IMR-90 (cell line): ENCODE data around the gene MYLK4. TPM values are rescaled to one million over a fixed set of nuclear protein-coding genes. Genes with fewer than 3 reads are reported as not detected.

Source experiments
- ATAC-seq: fragments of 200-7000 bp; cut with Tn5 transposase; 2 replicates; pipeline ENCODE4 v1.9.1; 2020; ENCODE audit warnings: low read depth, mild to moderate bottlenecking, moderate library complexity
- BruUV-seq: library from RNA; stranded (reverse); fragments of 400-500 nt; replicated peaks from 2 replicates; lab custom pipeline; 2021; lab: Mats Ljungman, UMichigan
- CTCF ChIA-PET: fragments of 300-600 bp; formaldehyde crosslinking; extraction: SDS; loops from one replicate; lab custom pipeline; 2021; ENCODE audit warnings: antibody characterized with exemption; lab: Yijun Ruan, JAX
- POLR2A ChIA-PET: fragments of 300-600 bp; sonication (Branson Sonifier 250); formaldehyde crosslinking; loops from one replicate; lab custom pipeline; 2022; ENCODE audit warnings: antibody characterized with exemption; ENCODE audit not compliant: unreplicated experiment; lab: Charles Lee
- DNase-seq: peaks from one replicate; pipeline ENCODE4 v3.0.0; 2013
- H2AFZ ChIP-seq: replicated peaks from 2 replicates; pipeline ENCODE3; 2013; ENCODE audit warnings: low read length, mild to moderate bottlenecking; ENCODE audit not compliant: poor library complexity
- H2AK5ac ChIP-seq: 2 replicates; pipeline ENCODE4 v1.6.1; 2013; ENCODE audit warnings: low read depth, low read length, inconsistent platforms
- H2AK9ac ChIP-seq: replicated peaks from 2 replicates; pipeline ENCODE3; 2013; ENCODE audit warnings: mild to moderate bottlenecking, low read depth, low read length, moderate library complexity; ENCODE audit not compliant: poor library complexity
- H2BK120ac ChIP-seq: 2 replicates; pipeline ENCODE4 v1.6.1; 2013; ENCODE audit warnings: low read depth, low read length, inconsistent platforms
- H2BK15ac ChIP-seq: 3 replicates; pipeline ENCODE4 v1.6.1; 2013; ENCODE audit warnings: low read depth, low read length, inconsistent platforms
- H2BK20ac ChIP-seq: 2 replicates; pipeline ENCODE4 v1.6.1; 2013; ENCODE audit warnings: low read depth, mild to moderate bottlenecking, inconsistent platforms, low read length, moderate library complexity
- H2BK5ac ChIP-seq: 2 replicates; pipeline ENCODE4 v1.6.1; 2013; ENCODE audit warnings: mild to moderate bottlenecking, low read depth, low read length, inconsistent platforms; ENCODE audit not compliant: poor library complexity, severe bottlenecking
- H3K14ac ChIP-seq: replicated peaks from 2 replicates; pipeline ENCODE4 v1.6.1; 2013; ENCODE audit warnings: low read depth, low read length, inconsistent platforms
- H3K18ac ChIP-seq: 2 replicates; pipeline ENCODE4 v1.6.1; 2013; ENCODE audit warnings: low read depth, low read length, control low read depth
- H3K23ac ChIP-seq: 2 replicates; pipeline ENCODE4 v1.6.1; 2013; ENCODE audit warnings: low read depth, low read length, inconsistent platforms
- H3K27ac ChIP-seq: 2 replicates; pipeline ENCODE4 v1.5.1; 2013; ENCODE audit warnings: mild to moderate bottlenecking, control low read depth, low read length; ENCODE audit not compliant: insufficient read depth
- H3K27me3 ChIP-seq: 2 replicates; pipeline ENCODE4 v1.6.1; 2013; ENCODE audit warnings: low read length; ENCODE audit not compliant: control insufficient read depth, insufficient read depth
- H3K36me3 ChIP-seq: 2 replicates; pipeline ENCODE4 v1.6.1; 2013; ENCODE audit warnings: low read length, mixed read lengths; ENCODE audit not compliant: control insufficient read depth, insufficient read depth
- H3K4ac ChIP-seq: 2 replicates; pipeline ENCODE4 v1.6.1; 2013; ENCODE audit warnings: low read depth, low read length, inconsistent platforms
- H3K4me1 ChIP-seq: 2 replicates; pipeline ENCODE4 v1.6.1; 2013; ENCODE audit warnings: low read length, mixed read lengths; ENCODE audit not compliant: control insufficient read depth, insufficient read depth
- H3K4me2 ChIP-seq: 2 replicates; pipeline ENCODE4 v1.6.1; 2013; ENCODE audit warnings: low read depth, mild to moderate bottlenecking, control low read depth, low read length, moderate library complexity
- H3K4me3 ChIP-seq: 2 replicates; pipeline ENCODE4 v1.5.1; 2013; ENCODE audit warnings: low read depth, mild to moderate bottlenecking, control low read depth, low read length, moderate library complexity; ENCODE audit not compliant: insufficient read depth
- H3K56ac ChIP-seq: 2 replicates; pipeline ENCODE4 v1.6.1; 2013; ENCODE audit warnings: low read length, inconsistent platforms; ENCODE audit not compliant: insufficient read depth; ENCODE audit errors: extremely low read depth
- H3K79me1 ChIP-seq, 2 experiments: 2 replicates each; pipeline ENCODE4 v1.6.1; 2013; ENCODE audit warnings: low read length in 2 of 2, inconsistent platforms in 1 of 2, low read depth in 1 of 2
- H3K9ac ChIP-seq: 2 replicates; pipeline ENCODE4 v1.6.1; 2013; ENCODE audit warnings: low read depth, low read length, control low read depth
- H3K9me1 ChIP-seq: 2 replicates; pipeline ENCODE4 v1.6.1; 2013; ENCODE audit warnings: low read length, inconsistent platforms; ENCODE audit not compliant: insufficient read depth
- H3K9me3 ChIP-seq: 2 replicates; pipeline ENCODE4 v1.6.1; 2013; ENCODE audit warnings: low read length; ENCODE audit not compliant: control insufficient read depth, insufficient read depth
- H4K20me1 ChIP-seq: 2 replicates; pipeline ENCODE4 v1.6.1; 2013; ENCODE audit warnings: low read length, inconsistent platforms; ENCODE audit not compliant: insufficient read depth
- H4K5ac ChIP-seq: 2 replicates; pipeline ENCODE4 v1.6.1; 2013; ENCODE audit warnings: mild to moderate bottlenecking, low read depth, low read length, control low read depth
- H4K8ac ChIP-seq, 2 experiments: 2 replicates each; pipeline ENCODE4 v1.6.1; 2013; ENCODE audit warnings: low read depth in 2 of 2, low read length in 2 of 2, control low read depth in 1 of 2, inconsistent platforms in 1 of 2
- H4K91ac ChIP-seq: 2 replicates; pipeline ENCODE4 v1.6.1; 2013; ENCODE audit warnings: low read depth, low read length, inconsistent platforms; ENCODE audit not compliant: insufficient read depth
- BHLHE40 ChIP-seq: fragments of 150-350 bp; IDR thresholded peaks from 2 replicates; pipeline ENCODE4 v1.6.1; 2016; ENCODE audit warnings: mild to moderate bottlenecking, low read depth, low read length
- CEBPB ChIP-seq: IDR thresholded peaks from 2 replicates; pipeline ENCODE4 v1.6.1; 2012; ENCODE audit warnings: low read depth, low read length, improper control_type of control experiment
- CHD1 ChIP-seq: IDR thresholded peaks from 2 replicates; pipeline ENCODE4 v1.6.1; 2012; ENCODE audit warnings: low read depth, low read length, improper control_type of control experiment
- CTCF ChIP-seq: conservative IDR thresholded peaks from 2 replicates; pipeline ENCODE4 v1.5.1; 2012; ENCODE audit warnings: mild to moderate bottlenecking, low read depth, low read length, improper control_type of control experiment
- ELK1 ChIP-seq: fragments of 150-350 bp; IDR thresholded peaks from 2 replicates; pipeline ENCODE4 v1.6.1; 2016; ENCODE audit warnings: low read depth, mild to moderate bottlenecking, low read length, moderate library complexity, borderline replicate concordance
- FOS ChIP-seq: fragments of 150-350 bp; IDR thresholded peaks from 2 replicates; pipeline ENCODE4 v1.6.1; 2016; ENCODE audit warnings: low read depth, low read length
- MAFK ChIP-seq: IDR thresholded peaks from 2 replicates; pipeline ENCODE4 v1.6.1; 2012; ENCODE audit warnings: low read depth, low read length, improper control_type of control experiment
- MAZ ChIP-seq: IDR thresholded peaks from 2 replicates; pipeline ENCODE4 v1.6.1; 2012; ENCODE audit warnings: low read depth, mild to moderate bottlenecking, low read length, improper control_type of control experiment, moderate library complexity, borderline replicate concordance
- MXI1 ChIP-seq: IDR thresholded peaks from 2 replicates; pipeline ENCODE4 v1.6.1; 2012; ENCODE audit warnings: low read depth, mild to moderate bottlenecking, low read length, moderate library complexity, borderline replicate concordance
- NFE2L2 ChIP-seq: fragments of 150-350 bp; IDR thresholded peaks from 2 replicates; pipeline ENCODE4 v1.6.1; 2016; ENCODE audit warnings: low read depth, mild to moderate bottlenecking, low read length
- POLR2A ChIP-seq: IDR thresholded peaks from 2 replicates; pipeline ENCODE4 v1.6.1; 2012; ENCODE audit warnings: mild to moderate bottlenecking, low read depth, low read length
- RAD21 ChIP-seq: IDR thresholded peaks from 2 replicates; pipeline ENCODE4 v1.6.1; 2012; ENCODE audit warnings: low read length, improper control_type of control experiment
- RCOR1 ChIP-seq: IDR thresholded peaks from 2 replicates; pipeline ENCODE4 v1.6.1; 2012; ENCODE audit warnings: mild to moderate bottlenecking, low read length, improper control_type of control experiment; ENCODE audit not compliant: insufficient replicate concordance
- RFX5 ChIP-seq: IDR thresholded peaks from 2 replicates; pipeline ENCODE4 v1.8.0; 2012; ENCODE audit warnings: low read depth, mild to moderate bottlenecking, low read length, moderate library complexity
- SMC3 ChIP-seq: fragments of 150-350 bp; IDR thresholded peaks from 2 replicates; pipeline ENCODE4 v1.6.1; 2016; ENCODE audit warnings: low read depth, mild to moderate bottlenecking, antibody characterized with exemption, low read length, moderate library complexity
- USF2 ChIP-seq: fragments of 150-350 bp; IDR thresholded peaks from 2 replicates; pipeline ENCODE4 v1.6.1; 2017; ENCODE audit warnings: mild to moderate bottlenecking, antibody characterized with exemption, low read length, low read depth
- WGBS, 2 experiments: methylation state at CpG; one replicate each; pipeline versions ENCODE4 v1.1.5 to v1.1.7; 2013; ENCODE audit warnings: missing lambda C conversion rate in 2 of 2; ENCODE audit not compliant: insufficient read length in 1 of 2; ENCODE audit errors: extremely low coverage in 2 of 2; 5-methylcytosine and 5-hydroxymethylcytosine counted together
- dilution Hi-C: fragments of 300-500 bp; cut with HindIII; formaldehyde crosslinking; loops from one replicate; pipeline ENCODE4 v1.14.3; 2018; ENCODE audit warnings: low sequenced_read_pairs; ENCODE audit not compliant: unreplicated experiment
- in situ Hi-C: fragments of 300-500 bp; cut with MboI; formaldehyde crosslinking; loops from 3 replicates; pipeline ENCODE4 v1.14.3; 2019; ENCODE audit warnings: low sequenced_read_pairs, inconsistent platforms, mixed read lengths
- intact Hi-C: fragments of 100-400 bp; cut with micrococcal nuclease; formaldehyde crosslinking; loops from 2 replicates; pipeline ENCODE4 v1.10.0; 2022
- polyA plus RNA-seq, 3 experiments: library from polyadenylated mRNA; depleted of rRNA; stranded (reverse); fragments of >200 nt; gene quantifications; 2 replicates each; pipeline ENCODE4 v1.2.3, GENCODE V29; 2012; ENCODE audit warnings: low replicate concordance in 1 of 3
- total RNA-seq: library from RNA; depleted of rRNA; stranded (reverse); fragments of >200 nt; gene quantifications from 2 replicates; pipeline ENCODE4 v1.2.3, GENCODE V29; 2012

MYLK4 gene
- total and polyA plus RNA-seq, 2 of the 4 experiments (the other 2 are of a cell fraction), result under 0.01 to 0.07 TPM

- Histone ChIP-seq H4K8ac (no peak overlapping the region), H2BK20ac (no peak overlapping the region), H3K56ac (no peak overlapping the region), H3K79me1 (no peaks in the 10 kb centered on the region), H3K27me3 (peaks cover 15% of the 10 kb centered on the region), H2AK5ac (no peak overlapping the region), H2BK120ac (no peak overlapping the region), H2AFZ (no peak overlapping the region), H3K9me3 (peaks cover 3% of the 10 kb centered on the region; the same call in 1 of the 2 replicates), H3K36me3 (no peaks in the 10 kb centered on the region), H3K18ac (no peak overlapping the region), H3K27ac (no peak overlapping the region), H3K9me1 (no peaks in the 10 kb centered on the region), H3K23ac (no peak overlapping the region), H3K4me2 (no peak overlapping the region), H4K91ac (no peak overlapping the region), H2AK9ac (no peak overlapping the region), H3K4me3 (no peak overlapping the region), H3K4me1 (no peaks in the 10 kb centered on the region; the same call in 1 of the 2 replicates), H2BK15ac (no peak overlapping the region), H3K4ac (no peak overlapping the region), H2BK5ac (no peak overlapping the region), H3K9ac (no peak overlapping the region), H3K14ac (no peak overlapping the region), H4K5ac (no peak overlapping the region), H4K20me1 (no peaks in the 10 kb centered on the region)
- in situ Hi-C loops, result no loop called here
- CTCF ChIA-PET, result no interaction called here
- intact Hi-C loops, result no loop called here
- dilution Hi-C loops, result no loop called here
- WGBS, 2 experiments, result no CpG with 5 or more reads among the region's 6 CpGs
- TF ChIP-seq SMC3 (no peak), CEBPB (no peak), MAFK (no peak), RCOR1 (no peak), BHLHE40 (no peak), CTCF (no peak), FOS (no peak), ELK1 (no peak), NFE2L2 (no peak), RFX5 (no peak), POLR2A (no peak), CHD1 (no peak), USF2 (no peak), MAZ (no peak), RAD21 (no peak), MXI1 (no peak)
- POLR2A ChIA-PET, result no interaction called here
- no TSS peak for BruUV-seq
- ATAC-seq (no peak), DNase-seq (no peak)
Measured at GRCh38 chr6:2614155-2614554, 136.6 kb downstream of the MYLK4 start.
